GM13977 (cell line): Measurements from ENCODE around the gene FBXW7.
A peak's percentile ranks its signal among the peaks of the same experiment; 100 is the strongest.
"Not testable (repeated sequence)": the region's sequence is repeated elsewhere in the genome, so short reads cannot be mapped to it uniquely, and the experiment has no call there.

Source experiments
- DNase-seq: peaks from one replicate; pipeline ENCODE4 v3.0.0; 2012; ENCODE audit warnings: low spot score
- in situ Hi-C: fragments of 300-500 bp; cut with MboI; formaldehyde crosslinking; loops from one replicate; pipeline ENCODE4 v1.12.0; 2022; ENCODE audit warnings: low sequenced_read_pairs, low pct_unique_long_range_greater_than_20kb, mixed read lengths, inconsistent platforms; ENCODE audit not compliant: unreplicated experiment
- TF ChIP-seq, protein P1 (sequence below): IDR thresholded peaks from 2 replicates; pipeline ENCODE4 v1.5.1; 2012; ENCODE audit warnings: mild to moderate bottlenecking, control low read depth; ENCODE audit not compliant: insufficient read depth; ENCODE audit errors: extremely low read depth, missing control alignments

Gene FBXW7

GRCh38 chr4:152554742-152555141 lies 18.9 kb upstream of the FBXW7 start:
- TF ChIP-seq, protein P1, sequence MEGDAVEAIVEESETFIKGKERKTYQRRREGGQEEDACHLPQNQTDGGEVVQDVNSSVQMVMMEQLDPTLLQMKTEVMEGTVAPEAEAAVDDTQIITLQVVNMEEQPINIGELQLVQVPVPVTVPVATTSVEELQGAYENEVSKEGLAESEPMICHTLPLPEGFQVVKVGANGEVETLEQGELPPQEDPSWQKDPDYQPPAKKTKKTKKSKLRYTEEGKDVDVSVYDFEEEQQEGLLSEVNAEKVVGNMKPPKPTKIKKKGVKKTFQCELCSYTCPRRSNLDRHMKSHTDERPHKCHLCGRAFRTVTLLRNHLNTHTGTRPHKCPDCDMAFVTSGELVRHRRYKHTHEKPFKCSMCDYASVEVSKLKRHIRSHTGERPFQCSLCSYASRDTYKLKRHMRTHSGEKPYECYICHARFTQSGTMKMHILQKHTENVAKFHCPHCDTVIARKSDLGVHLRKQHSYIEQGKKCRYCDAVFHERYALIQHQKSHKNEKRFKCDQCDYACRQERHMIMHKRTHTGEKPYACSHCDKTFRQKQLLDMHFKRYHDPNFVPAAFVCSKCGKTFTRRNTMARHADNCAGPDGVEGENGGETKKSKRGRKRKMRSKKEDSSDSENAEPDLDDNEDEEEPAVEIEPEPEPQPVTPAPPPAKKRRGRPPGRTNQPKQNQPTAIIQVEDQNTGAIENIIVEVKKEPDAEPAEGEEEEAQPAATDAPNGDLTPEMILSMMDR = no peak
- no peak for DNase-seq
- in situ Hi-C loops = no loop called here

DNA sequence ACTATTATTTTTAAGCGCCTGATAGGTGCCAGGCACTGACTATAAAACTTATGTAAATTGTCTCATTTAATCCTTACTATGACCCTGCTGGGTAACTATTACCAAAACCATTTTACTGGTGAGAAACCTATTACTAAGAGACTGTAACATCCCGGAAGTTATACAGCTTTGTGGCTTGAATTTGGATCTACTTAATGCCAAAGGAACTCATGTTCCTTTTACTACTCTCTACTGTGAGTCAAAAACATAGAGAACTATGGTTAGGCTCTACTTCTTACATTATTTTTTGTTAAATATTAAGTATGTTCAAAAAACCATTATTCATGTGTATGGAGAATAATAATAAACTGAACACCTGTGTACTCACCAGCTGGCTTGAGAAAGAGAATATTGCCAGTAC lies 14.8 kb upstream of the FBXW7 start:
- in situ Hi-C loops = not testable (repeated sequence)

GRCh38 chr4:152545088-152545487 lies 9.2 kb upstream of the FBXW7 start:
- DNase-seq = no peak
- TF ChIP-seq, protein P1 = no peak
- in situ Hi-C loops = no loop called here

More for the DNA sequence above, 14.8 kb upstream of the FBXW7 start:
- DNase-seq = not testable (repeated sequence)

DNA sequence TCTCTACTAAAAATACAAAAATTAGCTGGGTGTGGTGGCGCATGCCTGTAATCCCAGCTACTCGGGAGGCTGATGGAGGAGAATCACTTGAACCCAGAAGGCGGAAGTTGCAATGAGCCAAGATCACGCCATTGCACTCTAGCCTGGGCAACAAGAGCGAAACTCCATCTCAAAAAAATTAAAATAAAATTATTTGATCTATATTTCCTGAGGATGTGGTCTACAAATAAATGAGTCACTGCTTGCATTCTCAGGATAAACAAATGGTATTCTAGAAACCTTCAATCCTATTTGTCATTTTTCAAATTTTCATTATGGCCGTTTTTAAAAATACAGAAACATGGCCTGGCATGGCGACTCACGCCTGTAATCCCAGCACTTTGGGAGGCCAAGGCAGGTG lies 8.6 kb upstream of the FBXW7 start:
- in situ Hi-C loops, DNase-seq: not testable (repeated sequence)

DNA sequence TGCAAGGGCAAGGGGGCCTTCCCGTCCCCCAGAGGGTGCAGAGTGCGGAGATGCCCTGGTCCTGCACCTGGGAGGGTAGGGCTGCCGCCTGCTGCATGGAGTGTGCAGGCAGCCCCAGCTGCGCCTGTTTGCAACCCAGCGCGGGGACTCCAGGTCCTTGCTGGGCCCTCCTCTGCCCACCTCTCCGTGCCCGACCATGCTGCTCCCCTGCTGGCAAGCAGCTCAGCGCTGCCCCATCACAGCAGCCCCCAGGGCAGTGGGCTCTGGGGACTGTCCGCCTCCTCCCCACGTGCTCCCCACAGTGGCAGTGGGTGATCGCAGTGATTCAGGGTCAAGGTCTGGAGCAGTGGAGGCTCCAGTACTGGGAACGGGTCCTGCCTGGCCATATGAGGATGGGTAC lies 5.0 kb upstream of the FBXW7 start:
- in situ Hi-C loops = no loop called here
- no peak for DNase-seq

GRCh38 chr4:152540293-152540674 lies 4.4 kb upstream of the FBXW7 start:
- DNase-seq = peak; percentile 61
- TF ChIP-seq, protein P1 = no peak
- in situ Hi-C loops = no loop called here

More for the DNA sequence above, 5.0 kb upstream of the FBXW7 start:
- TF ChIP-seq, protein P1 = no peak

GRCh38 chr4:152539556-152540292 lies 3.8 kb upstream of the FBXW7 start:
- in situ Hi-C loops = no loop called here
- DNase-seq = no peak
- TF ChIP-seq, protein P1 = no peak

- in situ Hi-C loops = no loop called here
- TF ChIP-seq, protein P1 = no peak
- DNase-seq = no peak
Measured at GRCh38 chr4:152537881-152538280, 2.0 kb upstream of the FBXW7 start.
